Transverse colon (tissue), 4 donors: ENCODE measurements around the gene SLC38A3. TPM values are rescaled to one million over a fixed set of nuclear protein-coding genes. Genes with fewer than 3 reads are reported as not detected.

Experiments
- DNase-seq: peaks from one replicate; pipeline ENCODE4 v3.0.0-alpha.2; 2019
- H3K27ac ChIP-seq, 4 donors: fragments of 200-600 bp; sonication (generic); 2 replicates each; pipeline ENCODE4 v1.5.1; 2016 to 2018; ENCODE audit warnings: inconsistent platforms in 4 of 4
- H3K27me3 ChIP-seq: fragments of 200-600 bp; sonication (generic); 2 replicates; pipeline ENCODE4 v1.5.1; 2017; ENCODE audit warnings: inconsistent platforms
- H3K36me3 ChIP-seq, 4 donors: fragments of 200-600 bp; sonication (generic); 2 replicates each; pipeline ENCODE4 v1.5.1; 2017 to 2019; ENCODE audit warnings: inconsistent platforms in 4 of 4
- H3K4me1 ChIP-seq, 4 donors: fragments of 200-600 bp; sonication (generic); 2 replicates each; pipeline ENCODE4 v1.5.1; 2017 to 2020; ENCODE audit warnings: inconsistent platforms in 4 of 4
- H3K4me3 ChIP-seq, 4 donors: fragments of 200-600 bp; sonication (generic); 1 replicate in 1 of 4; 2 replicates in 3 of 4; pipeline versions ENCODE4 v1.5.1 to v1.6.1; 2017 to 2019; ENCODE audit warnings: inconsistent platforms in 4 of 4
- H3K9me3 ChIP-seq, 2 donors: fragments of 200-600 bp; sonication (generic); 2 replicates each; pipeline ENCODE4 v1.5.1; 2017 to 2019; ENCODE audit warnings: inconsistent platforms in 2 of 2
- CTCF ChIP-seq, 5 experiments: fragments of 200-600 bp in 3 of 5; fragments of 450-650 bp in 2 of 5; sonication (generic) in 3 of 5; IDR thresholded peaks; 1 replicate in 2 of 5; 2 replicates in 3 of 5; pipeline ENCODE4 v1.5.1; 2016 to 2017; ENCODE audit warnings: antibody characterized with exemption in 5 of 5, inconsistent platforms in 3 of 5, mild to moderate bottlenecking in 2 of 5, moderate library complexity in 1 of 5
- EP300 ChIP-seq: sonication (generic); formaldehyde crosslinking; IDR thresholded peaks from one replicate; pipeline ENCODE4 v1.6.1; 2017; ENCODE audit warnings: antibody characterized with exemption, low read depth
- POLR2A ChIP-seq: fragments of 450-650 bp; IDR thresholded peaks from one replicate; pipeline ENCODE4 v1.6.1; 2016; ENCODE audit warnings: antibody characterized with exemption, mild to moderate bottlenecking, moderate library complexity
- POLR2AphosphoS5 ChIP-seq, 3 donors: sonication (generic); formaldehyde crosslinking; IDR thresholded peaks; one replicate each; pipeline ENCODE4 v1.6.1; 2016; ENCODE audit warnings: antibody characterized with exemption in 3 of 3
- whole genome bisulfite sequencing, 2 donors: methylation state at CpG; one replicate each; pipeline ENCODE4 v1.1.5; 2018; ENCODE audit warnings: low coverage in 1 of 2; 5-methylcytosine and 5-hydroxymethylcytosine counted together
- in situ Hi-C, 4 donors: fragments of 200-750 bp; cut with MboI; loops; one replicate each; pipeline versions ENCODE4 v1.15.0 to v1.15.1; 2017; ENCODE audit warnings: low sequenced_read_pairs in 3 of 4, low pct_ligation_motif_present in 1 of 4, low pct_unique_long_range_greater_than_20kb in 1 of 4
- intact Hi-C: fragments of 100-400 bp; cut with DNase I; formaldehyde crosslinking; loops from one replicate; pipeline ENCODE4 v1.15.1; 2023; ENCODE audit warnings: low total_unique reads
- total RNA-seq, 4 donors: library from RNA; depleted of rRNA; stranded (reverse); fragments of >200 nt; gene quantifications; one replicate each; pipeline ENCODE4 v1.1.0, GENCODE V29; 2016

The SLC38A3 gene
- total RNA-seq = not detected

DNA sequence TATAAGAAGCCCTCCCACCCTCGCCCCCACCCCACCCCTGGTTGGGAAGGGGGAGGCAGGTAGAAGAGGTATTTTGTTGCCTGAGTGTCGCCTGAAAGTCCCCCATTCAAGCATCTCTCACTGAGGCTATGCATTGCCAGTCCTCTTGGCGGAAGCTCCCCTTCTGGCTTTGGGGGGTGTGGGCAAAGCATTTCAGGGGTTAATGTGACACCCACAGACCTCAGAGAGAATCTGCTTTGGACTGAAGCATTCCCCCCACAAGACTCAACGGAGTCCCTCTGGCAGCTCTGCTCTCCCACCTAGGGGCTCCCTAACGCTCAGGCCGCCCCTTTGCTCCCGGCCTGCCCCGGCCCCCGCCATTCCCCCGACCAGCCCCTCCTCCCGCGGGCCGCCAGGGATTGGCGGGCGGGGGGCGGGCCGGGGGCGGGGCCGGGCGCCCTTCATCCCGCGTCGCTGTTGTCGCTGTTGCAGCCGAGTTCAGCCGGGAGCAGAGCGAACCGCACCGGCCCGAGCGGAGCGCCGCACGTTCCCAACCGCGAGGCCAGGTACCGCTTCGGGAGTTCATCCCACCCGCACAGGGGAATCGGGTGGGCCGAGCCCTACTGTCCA lies at the start of gene SLC38A3:
Gene SLC38A3, plus strand, starts transcription at position 468 of the 609 bp plus-strand sequence. CDS start 8,929 bp downstream, outside the sequence.
- Histone ChIP-seq H3K27me3 (peaks cover 70% of the 10 kb centered on the region), H3K36me3 (no peaks in the 10 kb centered on the region), H3K27ac (no peak within 1 kb of the TSS), H3K4me1 (peaks cover 10 to 14% (median 12%) of the 10 kb centered on the region in 4 donors), H3K4me3 (peak within 1 kb of the TSS in 3 of 4 donors; percentile 4 to 42 (median 30)), H3K9me3 (no peaks in the 10 kb centered on the region)
- TF ChIP-seq POLR2AphosphoS5 (IDR thresholded peaks at IDR 0.05) (no peak), POLR2A (no peak), CTCF (IDR thresholded peaks at IDR 0.05) (no peak), EP300 (no peak)
- intact Hi-C loops (no loop called here), in situ Hi-C loops (no loop called here)
- WGBS, 2 donors = 2% methylated on average over 26 of the region's 41 CpGs; no CpG with 5 or more reads in 1 of the 2 donors
- no peak for DNase-seq

DNA sequence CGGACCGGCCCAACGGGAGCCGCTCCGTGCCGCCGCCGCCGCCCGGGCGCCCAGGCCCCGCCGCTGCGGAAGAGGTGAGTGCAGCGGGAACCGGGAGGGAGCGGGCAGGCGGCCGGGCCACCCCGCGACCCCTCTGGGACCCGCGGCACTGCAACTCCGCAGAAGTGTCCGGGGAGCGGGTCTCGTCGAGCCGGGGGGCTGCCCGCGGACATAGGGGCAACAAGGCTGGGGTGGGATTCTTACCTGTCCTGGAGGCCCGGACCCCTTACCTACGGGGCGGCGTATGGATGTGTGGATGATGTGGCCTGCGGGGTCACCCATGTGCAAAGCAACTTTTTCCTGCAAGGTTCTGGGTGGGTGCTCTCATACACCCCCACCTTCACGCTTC lies 49.6 kb upstream of the SLC38A3 start:
- DNase-seq = no peak
- H3K4me3 ChIP-seq = peak overlapping the region; percentile 53 to 64 (median 61)
- in situ Hi-C loops = no loop called here
- no peaks in the 10 kb centered on the region for H3K36me3 ChIP-seq
- TF ChIP-seq EP300 (no peak), POLR2AphosphoS5 (IDR thresholded peaks at IDR 0.05) (no peak), CTCF (IDR thresholded peaks at IDR 0.05) (no peak), POLR2A (no peak)
- WGBS, 2 donors = 5% methylated on average over 25 of the region's 37 CpGs; no CpG with 5 or more reads in 1 of the 2 donors
- H3K27ac ChIP-seq = peak overlapping the region; percentile 75 to 85 (median 82)
- intact Hi-C loops = no loop called here
- H3K27me3 ChIP-seq = peaks cover 14% of the 10 kb centered on the region
- H3K9me3 ChIP-seq = no peaks in the 10 kb centered on the region
- H3K4me1 ChIP-seq = peaks cover 11 to 63% (median 36%) of the 10 kb centered on the region in 4 donors

DNA sequence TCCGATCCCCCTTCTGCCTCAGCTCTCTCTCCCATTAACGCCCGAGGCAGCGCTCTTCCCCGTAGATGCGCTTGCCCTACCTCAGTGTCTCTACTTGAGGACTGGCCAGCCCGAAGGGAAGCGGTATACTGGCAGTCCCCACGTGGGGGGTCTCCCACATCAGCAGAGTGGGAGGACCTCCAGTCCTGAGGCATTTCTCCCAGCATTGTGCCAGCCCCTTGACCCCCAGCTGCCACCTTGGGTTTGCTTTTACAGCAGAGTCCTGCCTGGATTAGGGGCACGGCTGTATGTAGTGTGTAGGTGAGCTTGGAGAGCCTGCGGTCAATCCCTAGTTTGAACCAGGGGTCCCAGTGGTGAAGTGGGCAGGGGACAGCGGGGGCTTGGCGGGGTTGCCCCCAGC lies 49.2 kb upstream of the SLC38A3 start:
- no peaks in the 10 kb centered on the region for H3K36me3 ChIP-seq
- peaks cover 14% of the 10 kb centered on the region for H3K27me3 ChIP-seq
- DNase-seq = no peak
- H3K4me3 ChIP-seq = peak overlapping the region; percentile 53 to 64 (median 61)
- peaks cover 15 to 65% (median 40%) of the 10 kb centered on the region in 4 donors for H3K4me1 ChIP-seq
- peak overlapping the region; percentile 75 to 85 (median 82) for H3K27ac ChIP-seq
- whole genome bisulfite sequencing, 2 donors = 20 to 26% methylated on average over 2 to 13 of the region's 13 CpGs
- no peak for TF ChIP-seq EP300
- TF ChIP-seq CTCF (IDR thresholded peaks at IDR 0.05) = no peak
- no peak for TF ChIP-seq POLR2AphosphoS5 (IDR thresholded peaks at IDR 0.05)
- TF ChIP-seq POLR2A = no peak
- in situ Hi-C loops (no loop called here), intact Hi-C loops (no loop called here)
- H3K9me3 ChIP-seq = no peaks in the 10 kb centered on the region

DNA sequence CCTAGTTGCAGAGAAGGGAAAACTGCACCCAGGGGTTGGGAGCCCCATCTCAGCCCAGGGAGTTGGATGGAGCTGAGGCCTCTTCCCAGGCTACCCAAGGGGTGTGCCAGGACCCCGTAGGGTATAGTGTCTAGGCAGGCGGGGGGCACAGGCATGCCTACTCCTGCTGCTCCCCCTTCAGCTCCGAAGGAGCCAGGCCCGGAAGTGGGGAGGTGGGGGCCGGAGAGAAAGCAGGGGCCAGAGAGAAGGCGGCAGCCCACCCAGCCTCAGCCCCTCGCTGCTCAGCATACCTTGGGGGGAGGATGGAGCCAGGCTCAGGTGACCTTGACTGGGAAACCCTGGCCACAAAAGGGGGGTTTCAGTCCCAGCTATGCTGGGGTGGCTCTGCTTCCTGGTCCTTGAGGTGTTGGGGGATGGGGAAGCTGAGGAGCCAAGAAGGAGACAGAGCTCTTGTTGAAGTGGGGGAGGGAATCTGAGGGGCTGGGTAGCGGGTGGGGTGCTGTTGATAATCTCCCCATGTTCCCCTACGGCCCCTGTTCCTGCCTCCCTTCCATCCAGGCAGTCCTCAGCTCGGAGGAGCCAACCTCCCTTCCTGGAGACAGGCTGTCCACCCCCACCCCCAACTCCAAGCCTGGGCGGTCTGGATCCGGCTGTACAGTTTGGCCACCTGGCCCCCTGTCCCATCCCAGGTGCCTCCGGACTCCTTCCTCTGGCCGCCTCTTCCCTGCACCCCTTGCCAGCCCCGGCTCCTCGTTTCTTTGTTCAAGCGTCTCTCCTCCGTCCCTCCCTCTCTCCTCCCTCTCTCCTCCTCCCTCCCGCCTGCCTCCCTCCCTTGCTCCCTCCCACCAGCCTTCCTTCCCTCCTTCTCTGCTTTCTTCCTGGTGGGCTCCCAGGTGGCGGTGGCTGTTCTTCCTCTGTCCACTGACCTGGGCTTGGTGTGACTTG lies 48.2 kb upstream of the SLC38A3 start:
- Histone ChIP-seq H3K36me3 (no peaks in the 10 kb centered on the region), H3K4me1 (peaks cover 20 to 69% (median 49%) of the 10 kb centered on the region in 4 donors), H3K27me3 (peaks cover 14% of the 10 kb centered on the region), H3K9me3 (no peaks in the 10 kb centered on the region), H3K27ac (peak overlapping the region; percentile 75 to 85 (median 82)), H3K4me3 (peak overlapping the region in 3 of 4 donors; percentile 53 to 64 (median 62))
- intact Hi-C loops = no loop called here
- TF ChIP-seq POLR2A = peak; percentile 29
- TF ChIP-seq EP300 = no peak
- 20 to 22% methylated on average over 2 to 20 of the region's 20 CpGs for WGBS, 2 donors
- in situ Hi-C loops = no loop called here
- DNase-seq = peak; percentile 48
